GM15510 (cell line): ENCODE measurements around the gene ZC3HAV1.

ENCODE experiments used
- POLR2A ChIP-seq: IDR thresholded peaks from 3 replicates; pipeline ENCODE4 v1.6.1; 2011; ENCODE audit warnings: borderline replicate concordance; ENCODE audit not compliant: insufficient read length; ENCODE audit errors: extremely low read depth

Gene ZC3HAV1

GRCh38 chr7:139109188-139109982, at the start of gene ZC3HAV1:
TSS of gene ZC3HAV1 (minus strand) at chr7:139109720. CDS start at chr7:139109331, 389 bp downstream.
- TF ChIP-seq POLR2A, result peak; percentile 77

GRCh38 chr7:139153832-139154231, 44.3 kb upstream of the ZC3HAV1 start:
- no peak for TF ChIP-seq POLR2A

GRCh38 chr7:139152149-139152548, 42.6 kb upstream of the ZC3HAV1 start:
- no peak for TF ChIP-seq POLR2A

GRCh38 chr7:139139150-139139549, 29.6 kb upstream of the ZC3HAV1 start:
- no peak for TF ChIP-seq POLR2A

- peak; percentile 43 for TF ChIP-seq POLR2A
Observed at GRCh38 chr7:139133335-139134139, 24.0 kb upstream of the ZC3HAV1 start.

- no peak for TF ChIP-seq POLR2A
Observed at GRCh38 chr7:139132887-139133286, 23.4 kb upstream of the ZC3HAV1 start.

- no peak for TF ChIP-seq POLR2A
Observed at GRCh38 chr7:139131601-139132041, 22.1 kb upstream of the ZC3HAV1 start.

GRCh38 chr7:139127648-139128047, 18.1 kb upstream of the ZC3HAV1 start:
- no peak for TF ChIP-seq POLR2A

GRCh38 chr7:139125657-139126056, 16.1 kb upstream of the ZC3HAV1 start:
- no peak for TF ChIP-seq POLR2A

DNA sequence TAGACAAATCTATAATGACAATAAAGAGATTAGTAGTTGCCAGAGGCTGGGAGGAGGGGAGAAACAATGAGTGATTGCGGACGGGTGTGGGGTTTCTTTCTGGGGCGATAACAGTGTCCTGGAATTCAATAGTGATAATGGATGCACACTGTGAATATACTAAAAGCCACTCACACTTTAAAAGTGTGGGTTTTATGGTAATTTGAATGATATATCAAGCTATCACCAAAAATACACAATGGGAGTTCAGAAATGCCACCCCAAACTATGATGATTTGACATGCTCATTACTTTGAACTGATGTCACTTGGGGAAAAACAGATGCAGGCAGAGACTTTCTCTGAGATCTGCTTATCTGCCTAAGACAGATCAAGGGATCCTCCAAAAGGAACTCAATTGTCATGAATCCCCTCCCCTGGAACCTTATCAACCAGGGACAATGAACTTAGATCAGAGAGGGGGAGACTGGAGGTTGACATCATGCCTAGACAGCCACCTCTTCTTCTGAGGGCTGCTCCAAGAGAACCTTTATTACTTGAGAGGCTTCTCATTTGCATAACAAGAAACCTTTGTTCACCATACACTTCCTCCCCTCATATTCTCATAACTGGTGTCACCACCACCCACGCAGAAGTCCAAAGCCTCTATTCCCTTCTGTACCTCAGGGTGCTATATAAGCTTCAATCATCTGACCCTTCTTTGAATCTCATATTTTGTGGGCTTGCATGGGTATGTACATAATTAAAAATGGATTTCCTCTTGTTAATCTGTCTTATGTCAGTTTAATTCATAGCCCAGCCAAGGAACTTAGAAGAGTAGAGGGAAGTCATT, 14.8 kb upstream of the ZC3HAV1 start:
- no peak for TF ChIP-seq POLR2A

GRCh38 chr7:139119486-139119849, 9.9 kb upstream of the ZC3HAV1 start:
- TF ChIP-seq POLR2A, result no peak

- TF ChIP-seq POLR2A, result peak; percentile 19
Observed at GRCh38 chr7:139118805-139119485, 9.4 kb upstream of the ZC3HAV1 start.

DNA sequence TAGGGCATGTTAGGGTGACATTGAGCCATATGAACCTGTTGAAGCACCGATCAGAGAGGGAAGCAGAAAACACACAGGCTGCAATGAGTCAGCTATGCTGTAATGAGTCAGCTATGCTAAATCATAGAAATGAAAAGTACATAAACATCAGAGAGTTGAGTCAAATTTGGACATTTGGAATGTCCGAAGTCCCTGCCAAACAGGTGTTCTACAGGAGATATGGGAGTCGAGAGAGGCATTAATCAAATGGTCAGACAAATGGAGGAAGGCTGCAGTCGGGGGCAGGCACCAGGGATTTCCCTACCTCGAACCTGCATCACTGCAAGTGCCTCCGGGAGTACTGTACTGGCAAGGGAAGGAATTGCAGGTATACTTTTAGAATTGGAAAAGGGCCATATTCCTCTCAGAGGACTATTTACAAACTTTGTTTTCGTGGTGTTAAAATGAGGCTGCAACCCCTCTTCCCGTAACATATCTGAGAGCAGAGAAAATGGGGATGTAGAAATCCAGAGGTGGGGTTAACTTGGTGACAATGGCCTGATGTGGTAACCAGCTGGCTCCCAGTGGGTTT, 8.8 kb upstream of the ZC3HAV1 start:
- TF ChIP-seq POLR2A, result no peak
